ENCODE results near the gene ELF4.

GRCh38 chrX:130047416-130047815 is 62.9 kb downstream of the ELF4 start:
- TF ChIP-seq EZH2phosphoT487 (IDR thresholded peaks at IDR 0.05; ENCODE audit: borderline replicate concordance): no peak
- TF ChIP-seq SP1 (IDR thresholded peaks at IDR 0.05; ENCODE audit: low read depth): no peak
